HG03378 (cell line): ENCODE data around the gene SLC6A3.

Experiments used
- ATAC-seq: cut with Tn5 transposase; IDR thresholded peaks from one replicate; pipeline ENCODE4 v1.9.1; 2021; ENCODE audit warnings: mild to moderate bottlenecking, moderate library complexity; ENCODE audit not compliant: unreplicated experiment

Gene SLC6A3

DNA sequence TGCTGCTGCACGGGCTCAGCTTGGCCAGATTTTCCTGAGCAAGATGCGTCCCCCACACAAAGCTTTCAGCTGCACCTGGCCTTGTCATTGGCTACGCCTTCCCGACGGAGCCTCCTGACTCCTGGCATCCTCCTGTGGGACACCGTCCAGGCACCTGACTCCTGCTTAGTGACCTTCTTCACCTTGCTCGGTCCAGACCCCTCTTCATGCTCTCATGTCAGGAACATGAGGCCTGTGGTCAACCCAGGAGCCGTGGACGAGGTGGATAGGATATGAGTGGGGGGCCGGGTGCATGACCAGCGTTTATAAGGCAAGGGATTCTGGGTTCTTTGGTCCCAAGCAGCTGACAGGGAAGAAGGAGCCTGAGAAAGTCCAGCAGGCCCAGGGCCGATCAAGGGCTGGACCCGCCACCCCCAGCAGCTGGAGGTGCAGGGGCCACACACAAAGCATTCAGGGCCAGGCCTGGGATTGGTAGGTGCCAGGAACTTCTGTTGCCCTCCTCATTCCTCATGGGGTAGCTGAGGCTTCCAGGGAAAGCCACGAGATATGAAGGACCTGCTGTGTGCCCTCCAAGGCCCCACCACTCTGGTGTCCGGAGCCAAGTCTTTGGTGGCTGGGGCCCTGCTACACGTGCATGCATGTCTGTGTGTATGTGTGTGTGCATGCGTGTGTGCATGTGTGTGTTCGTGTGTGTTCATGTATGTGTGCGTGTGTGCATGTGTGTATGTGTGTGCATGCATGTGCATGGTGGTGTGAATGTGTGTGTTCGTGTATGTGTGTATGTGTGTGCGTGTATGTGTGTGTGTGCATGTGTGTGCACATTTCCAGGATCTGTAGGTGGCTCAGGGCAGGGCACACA is 34.9 kb downstream of the SLC6A3 start:
- no peak for ATAC-seq

DNA sequence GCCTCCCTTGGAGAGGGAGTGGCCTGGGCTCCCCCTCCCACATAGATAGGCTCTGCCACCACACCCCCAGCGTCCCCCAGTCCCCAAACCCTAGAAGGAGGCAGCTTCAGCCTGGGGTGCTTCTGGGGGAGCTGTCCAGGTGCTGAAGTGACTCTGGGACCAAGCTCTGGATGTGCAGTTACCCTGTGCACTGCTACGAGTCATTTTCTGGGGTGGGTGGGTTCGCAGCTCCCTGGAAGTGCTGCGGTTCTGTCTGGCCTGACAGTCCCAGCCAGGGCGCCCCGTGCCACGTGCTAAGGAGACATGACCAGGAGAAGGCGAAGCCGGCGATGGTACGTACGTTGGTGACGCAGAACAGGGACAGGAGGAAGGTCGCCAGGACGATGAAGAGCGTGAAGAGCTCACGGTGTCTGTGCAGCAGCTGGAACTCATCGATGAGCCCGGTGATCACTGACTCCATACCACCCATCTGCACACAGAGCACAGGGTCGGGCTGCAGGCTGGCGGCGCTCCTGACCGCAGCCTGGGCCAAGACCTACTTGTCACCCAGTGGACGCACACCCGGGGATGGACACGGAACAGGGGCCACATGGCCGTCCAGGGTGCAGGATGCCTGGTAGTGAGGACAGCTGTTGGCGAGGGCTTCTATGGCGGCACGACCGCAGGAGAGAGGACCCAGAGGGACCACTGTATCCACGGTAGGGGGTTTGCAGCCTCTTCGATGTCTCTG is 35.7 kb downstream of the SLC6A3 start:
- ATAC-seq: no peak

DNA sequence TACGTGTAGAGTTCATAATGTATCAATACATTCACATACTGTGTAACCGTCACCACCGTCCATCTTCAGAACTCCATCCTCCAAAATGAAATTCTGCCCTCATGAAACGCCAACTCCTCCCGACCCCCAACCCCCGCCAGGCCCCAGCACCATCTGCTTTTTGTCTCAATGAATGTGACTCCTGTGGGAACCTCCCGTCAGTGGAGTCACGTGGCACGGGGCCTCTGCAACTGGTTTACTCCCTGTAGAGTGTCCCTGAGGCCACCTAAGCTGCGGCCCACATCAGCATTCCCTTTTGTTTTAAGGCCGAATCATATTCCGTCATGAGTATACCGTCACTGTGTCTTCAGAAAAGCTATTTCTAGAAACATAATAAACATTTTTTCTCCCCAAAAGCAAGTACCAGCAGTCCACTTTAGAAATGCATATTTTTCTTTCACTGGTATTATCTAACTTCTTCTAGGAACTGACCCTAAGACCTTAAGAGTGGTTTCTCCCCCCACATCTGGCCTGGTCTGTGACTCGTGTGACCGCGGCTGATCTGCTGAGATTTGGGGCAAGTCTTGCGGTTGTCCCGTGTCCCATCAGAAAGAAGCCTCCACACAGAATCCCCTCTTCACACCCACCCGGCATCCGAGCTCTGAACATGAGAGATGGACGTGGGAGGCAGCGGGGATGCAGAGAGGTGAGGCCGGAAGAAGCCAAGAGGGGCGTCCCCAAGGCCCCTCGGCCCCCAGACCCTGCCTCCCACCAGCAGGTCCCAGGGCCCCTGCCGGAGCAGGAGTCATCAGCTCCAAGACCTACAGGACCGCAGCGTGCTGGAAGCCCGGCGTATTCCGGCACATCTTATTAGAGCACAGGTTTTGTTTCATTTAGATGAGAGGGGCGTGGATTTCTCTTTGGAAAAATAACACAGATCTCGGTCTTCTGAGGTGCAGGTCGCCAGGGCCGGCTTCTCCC is 38.3 kb downstream of the SLC6A3 start:
- ATAC-seq: no peak

DNA sequence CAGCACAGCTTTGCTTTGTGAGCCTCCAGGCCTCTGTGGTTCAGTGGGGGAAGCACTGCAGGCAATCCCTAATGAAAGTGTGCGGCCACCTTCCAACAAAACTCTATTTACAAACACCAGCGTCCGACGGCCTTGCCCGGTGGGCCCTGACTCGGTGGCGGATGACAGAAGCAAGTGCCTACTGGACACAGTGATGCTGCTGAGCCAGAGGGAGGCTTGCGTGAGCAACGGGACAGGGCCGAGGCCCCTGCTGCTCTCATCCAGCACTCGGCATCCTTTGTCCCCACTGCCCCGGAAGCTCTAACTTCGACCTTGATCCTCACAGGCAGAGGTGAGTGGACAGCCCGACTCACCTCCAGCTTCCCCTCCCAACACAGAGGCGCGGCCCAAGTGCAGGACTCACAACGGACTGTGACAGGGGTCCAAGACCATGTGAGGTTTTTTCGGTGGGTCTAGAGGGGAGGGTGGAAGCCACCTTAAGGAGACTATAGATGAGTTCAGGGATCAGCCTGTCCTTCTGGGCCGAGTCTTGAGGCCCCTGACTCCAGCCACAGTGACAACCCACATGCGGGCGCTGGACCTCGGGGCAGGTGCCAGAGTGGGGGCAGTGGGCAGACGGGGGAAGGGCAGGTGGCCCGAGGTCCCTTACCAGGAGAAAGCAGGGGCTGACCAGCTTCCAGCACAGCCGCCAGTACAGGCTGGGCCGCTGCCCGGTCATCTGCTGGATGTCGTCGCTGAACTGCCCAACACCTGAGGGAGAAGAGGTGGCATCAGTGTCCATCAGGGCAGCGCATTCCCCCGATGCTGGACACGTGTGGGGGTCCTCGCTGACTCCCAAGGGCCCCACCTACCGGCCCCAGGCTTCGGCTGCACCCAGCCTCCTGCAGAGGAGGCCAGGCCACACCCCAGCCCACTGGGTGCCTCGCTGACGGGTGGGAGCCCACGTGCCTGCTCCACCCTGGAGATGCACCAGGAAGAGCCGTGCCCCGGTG is 39.4 kb downstream of the SLC6A3 start:
- no peak for ATAC-seq

DNA sequence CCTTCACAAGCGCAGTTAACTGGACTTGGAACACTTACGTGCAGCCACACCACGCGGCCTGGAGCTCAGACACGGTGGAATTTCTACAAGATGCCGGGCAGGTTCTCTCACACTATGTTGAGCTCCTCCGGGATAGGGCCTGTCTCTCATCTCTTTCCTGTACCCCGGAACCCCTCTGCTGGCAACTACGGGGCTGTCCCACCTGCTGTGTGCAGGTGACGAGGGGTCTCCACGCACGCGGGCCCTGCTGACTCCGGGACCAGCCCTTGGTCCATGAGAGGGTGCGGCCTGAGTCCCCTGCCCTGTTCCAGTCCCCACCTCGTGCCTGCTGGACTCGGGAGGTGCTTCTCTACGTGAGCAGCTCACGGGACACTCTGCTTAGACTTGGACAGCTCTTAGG is 40.1 kb downstream of the SLC6A3 start:
- ATAC-seq: no peak

DNA sequence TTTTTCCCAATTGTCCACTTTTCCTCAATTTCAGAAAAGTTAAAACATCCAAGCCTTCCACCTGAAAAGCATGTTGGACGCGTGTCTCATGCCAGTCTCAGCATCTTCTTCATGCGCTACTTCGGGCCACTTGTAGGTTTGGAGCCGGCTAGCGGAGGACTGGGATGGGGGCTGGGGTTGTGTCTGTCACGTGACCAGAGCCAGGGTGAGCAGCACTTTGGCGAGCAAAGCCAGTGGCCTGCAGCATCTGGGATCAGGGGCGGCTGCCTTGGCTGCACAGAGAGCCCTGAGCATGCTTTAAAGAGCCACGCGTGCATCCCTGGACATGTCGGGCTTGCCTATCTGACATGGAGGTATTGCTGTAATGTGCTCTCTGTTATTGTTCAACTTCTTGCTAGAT is 41.2 kb downstream of the SLC6A3 start:
- no peak for ATAC-seq

DNA sequence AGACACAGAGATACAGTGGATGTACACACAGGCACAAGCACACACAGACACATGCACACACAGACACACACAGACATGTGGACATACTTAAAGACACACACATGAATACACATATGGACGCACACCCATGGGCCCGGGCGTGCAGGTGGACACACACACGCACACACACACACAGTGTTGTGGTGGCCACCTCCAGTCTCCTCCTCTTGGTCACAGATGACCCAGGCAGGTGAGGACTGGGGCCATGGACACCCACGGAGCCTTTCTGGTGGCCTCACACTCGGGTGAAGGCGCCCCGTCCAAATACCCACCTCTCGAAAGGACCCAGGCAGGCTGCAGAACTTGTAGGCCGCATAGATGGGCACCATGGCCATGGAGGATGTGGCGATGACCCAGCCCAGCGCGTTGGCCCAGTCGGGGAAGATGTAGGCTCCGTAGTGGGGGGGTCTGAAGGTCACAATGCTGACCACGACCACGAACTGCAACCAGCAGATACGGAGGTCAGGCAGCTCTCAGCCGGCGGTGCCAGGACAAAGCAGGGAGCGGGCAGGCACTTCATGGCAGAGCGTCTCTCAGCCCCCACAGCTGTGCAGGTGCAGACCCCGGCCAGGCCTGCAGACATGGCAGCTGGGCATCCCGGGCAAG is 42.5 kb downstream of the SLC6A3 start:
- ATAC-seq: no peak

DNA sequence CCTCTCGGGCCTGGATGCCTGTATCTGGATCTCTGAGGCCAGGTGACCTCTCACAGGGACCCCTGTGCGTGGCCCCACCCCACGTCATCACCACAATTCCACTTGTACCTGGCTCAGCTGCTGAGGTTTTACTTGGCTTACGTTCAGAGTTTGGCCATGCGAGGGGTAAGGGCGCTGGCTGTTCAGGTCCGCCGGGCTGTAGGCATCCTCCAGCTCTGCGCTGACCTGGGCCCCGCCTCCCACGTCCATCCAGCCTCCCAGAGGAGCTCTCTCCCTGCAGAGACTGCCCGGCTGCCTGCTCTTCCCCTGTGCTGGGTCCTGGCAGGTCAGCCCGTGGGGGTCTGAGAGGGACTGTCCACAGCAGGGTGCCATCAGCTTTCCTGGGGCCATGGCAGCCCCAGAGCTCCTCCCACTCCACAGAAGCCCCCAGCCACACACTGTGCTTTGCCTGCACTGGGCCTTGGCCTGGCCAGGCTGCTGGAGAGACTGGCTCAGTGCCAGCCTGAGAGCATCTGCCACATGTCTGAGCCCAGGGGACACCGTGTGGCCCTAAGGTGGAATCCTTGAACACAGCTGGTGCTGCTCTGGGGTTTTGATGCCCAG is 43.6 kb downstream of the SLC6A3 start:
- no peak for ATAC-seq

DNA sequence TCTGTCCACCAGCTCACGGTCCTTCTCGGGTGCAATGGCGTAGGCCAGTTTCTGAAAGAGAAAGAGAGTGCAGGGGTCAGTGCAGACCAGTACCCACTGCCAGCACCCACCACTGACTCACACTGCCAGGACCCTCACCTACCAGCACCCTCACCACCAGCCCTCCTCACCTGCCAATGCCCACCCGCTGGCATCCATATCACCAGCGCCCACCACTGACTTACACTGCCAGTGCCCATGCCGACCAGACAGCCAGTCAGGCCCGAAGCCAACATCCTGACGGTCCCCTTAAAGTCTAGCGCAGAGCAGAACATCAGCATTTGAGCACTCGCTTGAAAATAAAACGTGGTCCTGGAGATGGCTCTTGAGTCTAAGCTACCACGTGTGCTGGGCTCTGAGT is 44.3 kb downstream of the SLC6A3 start:
- no peak for ATAC-seq

DNA sequence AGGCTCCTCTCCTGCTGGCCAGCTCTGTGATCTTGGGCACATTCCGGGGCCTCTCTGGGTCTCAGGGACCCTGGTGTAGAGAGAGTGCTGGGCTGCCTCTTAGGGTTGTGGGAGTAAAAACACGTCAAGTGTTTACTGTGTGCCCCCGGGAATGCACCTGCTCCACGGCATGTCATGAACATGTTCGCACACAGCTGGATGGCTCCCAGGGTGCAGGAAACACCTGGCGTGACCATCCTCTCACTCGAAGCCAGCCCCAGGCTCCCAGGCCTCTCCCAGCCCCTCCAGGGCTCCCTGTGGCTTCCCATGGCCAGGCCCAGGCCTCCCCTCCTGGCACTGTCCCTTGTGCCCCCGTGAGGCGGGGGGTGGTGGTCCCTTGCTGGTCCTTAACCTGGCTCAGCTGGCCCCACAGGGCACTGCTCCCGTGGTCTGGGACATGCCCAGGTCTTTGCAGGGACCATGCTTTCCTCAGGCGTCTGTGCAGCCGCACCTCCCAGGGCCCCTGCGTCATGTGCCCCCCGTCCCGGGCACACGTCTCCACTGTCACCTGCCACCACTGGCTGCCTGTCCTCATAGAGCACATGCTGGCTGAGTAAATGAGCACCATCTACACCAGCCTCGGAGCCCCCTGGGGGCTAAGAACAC is 44.9 kb downstream of the SLC6A3 start:
- no peak for ATAC-seq

DNA sequence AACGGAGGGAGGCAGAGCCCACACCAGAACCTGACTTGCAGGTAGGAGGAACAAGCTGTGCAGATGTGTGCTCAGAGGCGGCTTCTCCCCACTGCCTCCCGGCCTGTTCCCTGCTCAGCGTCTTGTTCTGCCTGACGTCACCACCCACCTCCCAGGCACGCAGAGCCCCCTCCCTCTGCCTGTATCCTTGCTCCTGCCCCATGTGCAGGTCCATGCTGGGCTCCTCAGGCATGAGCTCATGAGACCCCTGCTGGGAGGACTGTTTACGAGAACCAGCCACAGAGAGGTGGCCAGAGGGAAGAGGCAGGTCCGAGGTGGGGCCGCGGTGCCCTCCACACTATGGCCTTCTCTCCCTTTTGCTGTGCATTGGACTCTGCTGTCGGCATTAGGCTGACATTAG is 45.5 kb downstream of the SLC6A3 start:
- no peak for ATAC-seq

DNA sequence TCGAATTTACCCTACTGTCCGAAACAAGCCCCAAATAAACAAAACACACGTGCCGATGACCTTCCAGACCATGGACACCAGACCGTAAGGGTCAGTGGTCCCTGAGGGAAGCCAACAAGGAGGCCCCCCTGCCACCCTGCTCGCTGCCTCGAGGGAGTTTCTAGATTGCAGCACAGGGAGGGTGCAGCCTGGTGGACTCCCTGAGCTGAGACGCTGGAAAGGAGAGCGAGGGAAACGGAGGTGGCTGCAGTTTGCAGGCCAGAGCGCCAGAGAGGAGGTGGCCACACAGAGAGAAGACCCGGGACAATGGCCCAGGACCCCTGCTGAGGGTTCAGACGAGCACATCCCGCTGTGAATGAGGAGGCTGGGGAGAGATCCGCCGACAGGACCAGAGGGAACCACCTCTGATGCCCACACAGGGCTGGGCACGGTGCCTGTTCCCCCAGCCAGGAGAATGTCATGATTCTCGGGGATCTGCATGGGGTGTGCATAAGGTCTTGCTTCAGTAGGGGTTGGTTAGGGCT is 48.9 kb downstream of the SLC6A3 start:
- no peak for ATAC-seq

DNA sequence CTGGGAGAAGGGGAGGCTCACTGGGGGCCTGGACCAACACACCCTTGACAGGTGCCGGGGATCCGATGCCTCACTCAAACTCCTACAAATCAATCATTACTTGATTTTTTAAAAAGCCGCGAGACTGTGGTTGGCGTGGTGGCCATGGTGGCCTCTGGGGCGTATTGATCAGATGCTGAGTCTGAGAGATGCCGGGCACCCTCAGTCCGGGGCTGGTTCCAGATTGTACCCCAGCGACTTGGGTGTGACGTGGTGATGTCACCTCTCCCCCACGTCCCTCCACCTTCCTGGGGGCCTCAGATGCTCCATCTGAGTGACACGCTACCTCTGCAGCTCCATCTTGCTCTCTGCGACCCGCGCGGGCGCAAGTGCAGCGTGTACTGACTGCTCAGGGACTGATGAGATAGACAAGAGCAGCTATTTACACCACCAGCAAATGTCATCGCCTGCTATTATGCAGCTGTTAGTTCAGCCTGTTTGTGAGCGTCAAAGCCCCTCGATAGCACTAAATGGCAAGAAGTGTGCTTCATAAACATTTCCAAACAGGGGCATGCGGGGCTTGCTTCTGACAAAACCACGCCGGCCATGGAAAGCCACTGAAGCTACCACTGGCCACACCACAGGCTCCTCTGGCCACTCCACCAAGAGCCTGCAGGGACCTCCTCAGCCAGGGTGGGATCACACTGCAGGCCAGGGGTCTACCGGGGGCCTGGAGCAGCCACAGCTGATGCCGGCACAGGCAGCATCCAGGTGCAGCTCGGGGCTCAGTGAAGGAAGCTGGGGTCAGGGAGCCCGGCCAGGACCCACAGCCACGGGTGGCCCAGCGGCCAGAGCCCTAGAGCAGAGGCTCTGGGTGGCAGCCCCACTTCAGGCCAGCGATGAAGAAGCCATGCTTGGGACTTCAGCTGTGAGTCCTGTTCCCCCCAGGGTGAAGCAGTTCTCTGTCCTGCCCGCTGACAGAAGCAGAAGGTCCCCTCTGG is 50.1 kb downstream of the SLC6A3 start:
- no peak for ATAC-seq

DNA sequence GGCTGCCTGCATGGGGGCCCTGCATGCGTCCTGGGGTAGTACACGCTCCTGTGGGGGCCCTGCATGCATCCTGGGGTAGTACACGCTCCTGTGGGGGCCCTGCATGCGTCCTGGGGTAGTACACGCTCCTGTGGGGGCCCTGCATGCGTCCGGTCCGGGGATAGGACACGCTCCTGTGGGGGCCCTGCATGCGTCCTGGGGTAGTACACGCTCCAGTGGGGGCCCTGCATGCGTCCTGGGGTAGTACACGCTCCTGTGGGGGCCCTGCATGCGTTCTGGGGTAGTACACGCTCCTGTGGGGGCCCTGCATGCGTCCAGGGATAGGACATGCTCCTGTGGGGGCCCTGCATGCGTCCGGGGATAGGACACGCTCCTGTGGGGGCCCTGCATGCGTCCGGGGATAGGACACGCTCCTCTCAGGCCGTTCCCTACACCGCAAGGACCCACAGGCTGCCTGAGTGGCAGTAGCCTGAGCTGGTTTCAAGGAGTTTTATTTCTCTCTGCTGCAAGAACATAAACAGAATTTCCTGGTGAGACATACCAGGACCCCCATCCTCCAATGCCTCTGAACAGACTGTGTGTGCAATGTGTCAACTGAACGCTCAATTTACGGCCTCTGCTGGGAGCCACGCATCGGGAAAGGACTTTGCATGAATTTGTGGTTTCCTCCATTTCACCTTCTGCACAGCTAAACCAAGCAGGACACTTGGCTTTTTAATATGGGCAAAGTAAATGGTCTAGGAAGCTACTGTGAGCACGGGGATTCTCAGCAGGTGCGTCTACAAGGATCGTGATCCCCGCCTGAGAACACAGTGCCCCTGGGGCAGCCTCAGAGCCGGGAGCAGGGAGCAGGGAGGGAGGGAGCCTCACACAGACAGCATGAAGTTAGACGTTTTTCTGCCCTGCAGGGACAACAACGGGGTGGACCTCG is 51.4 kb downstream of the SLC6A3 start:
- ATAC-seq: no peak

DNA sequence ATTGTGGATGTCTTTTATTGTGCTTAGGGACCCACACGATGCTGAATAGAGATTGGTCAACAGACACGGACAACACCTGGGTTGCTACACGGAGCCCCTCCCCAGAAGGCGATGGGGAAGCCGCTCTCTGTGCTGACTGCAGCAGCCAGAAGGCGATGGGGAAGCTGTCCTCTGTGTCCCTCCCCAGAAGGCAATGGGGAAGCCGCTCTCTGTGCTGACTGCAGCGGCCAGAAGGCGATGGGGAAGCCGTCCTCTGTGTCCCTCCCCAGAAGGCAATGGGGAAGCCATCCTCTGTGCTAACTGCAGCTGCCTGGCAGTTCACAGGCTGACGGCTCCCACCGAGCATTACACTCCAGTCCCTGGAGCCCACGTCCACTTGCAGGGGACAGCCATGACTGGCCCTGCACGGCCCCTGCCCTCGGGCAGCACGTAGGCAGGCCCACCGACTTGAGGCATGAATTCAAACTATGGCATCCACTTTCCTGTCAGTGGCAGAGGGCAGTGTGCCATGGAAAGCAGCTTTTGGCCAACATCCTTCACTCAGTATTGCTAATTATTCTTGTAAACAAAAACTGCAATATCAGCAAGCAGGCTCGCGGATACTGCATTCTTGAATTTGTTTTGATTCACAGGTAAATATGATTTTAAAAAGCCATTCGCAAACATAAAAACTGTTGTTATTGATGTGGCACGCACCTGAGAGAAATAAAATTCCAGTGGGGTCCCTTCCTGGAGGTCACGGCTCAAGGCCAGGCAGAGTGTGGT is 52.3 kb downstream of the SLC6A3 start:
- ATAC-seq: no peak
